Spleen (tissue), 7 donors: Measurements from ENCODE around the gene APOLD1.

Source experiments
- POLR2AphosphoS5 ChIP-seq, 3 donors: sonication (generic); formaldehyde crosslinking; IDR thresholded peaks; one replicate each; pipeline ENCODE4 v1.5.1; 2017; ENCODE audit warnings: antibody characterized with exemption in 3 of 3
- TF ChIP-seq, protein P1 (sequence below), 11 experiments: fragments of 200-600 bp in 7 of 11; fragments of 450-650 bp in 4 of 11; sonication (generic) in 4 of 11; IDR thresholded peaks in 8 of 11; conservative IDR thresholded peaks in 3 of 11; 1 replicate in 7 of 11; 2 replicates in 4 of 11; pipeline versions ENCODE4 v1.4.0 to v1.8.0; 2016 to 2021; ENCODE audit warnings: antibody characterized with exemption in 11 of 11, inconsistent platforms in 4 of 11, mild to moderate bottlenecking in 1 of 11
- donor health status: DM: no; HTN: no; CAD: no; lungs with moderate emphysema.
- donor health status: DM: no; HTN: no; CAD: no.
- donor health status: DM: no; HTN: no; CAD: no.

DNA sequence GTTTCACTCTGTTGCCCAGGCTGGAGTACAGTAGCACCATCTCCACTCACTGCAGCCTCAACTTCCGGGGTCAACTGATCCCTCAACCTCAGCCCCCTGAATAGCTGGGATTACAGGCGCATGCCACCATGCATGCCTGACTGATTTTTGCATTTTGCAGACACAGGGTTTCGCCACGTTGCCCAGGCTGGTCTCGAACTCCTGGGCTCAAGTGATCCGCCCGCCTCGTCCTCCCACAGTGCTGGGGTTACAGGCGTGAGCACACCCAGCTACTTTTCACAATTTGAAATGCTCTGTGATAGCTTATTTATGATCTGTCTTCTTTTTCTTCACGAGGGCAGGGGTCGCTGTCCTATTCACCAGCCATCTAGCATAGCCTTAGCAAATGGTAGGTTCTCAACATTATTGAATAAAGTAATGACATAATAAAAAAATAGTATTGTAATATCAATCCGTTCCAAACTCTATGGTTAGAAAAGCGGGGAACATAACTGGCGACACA is 27.2 kb downstream of the APOLD1 start:
- TF ChIP-seq, protein P1, sequence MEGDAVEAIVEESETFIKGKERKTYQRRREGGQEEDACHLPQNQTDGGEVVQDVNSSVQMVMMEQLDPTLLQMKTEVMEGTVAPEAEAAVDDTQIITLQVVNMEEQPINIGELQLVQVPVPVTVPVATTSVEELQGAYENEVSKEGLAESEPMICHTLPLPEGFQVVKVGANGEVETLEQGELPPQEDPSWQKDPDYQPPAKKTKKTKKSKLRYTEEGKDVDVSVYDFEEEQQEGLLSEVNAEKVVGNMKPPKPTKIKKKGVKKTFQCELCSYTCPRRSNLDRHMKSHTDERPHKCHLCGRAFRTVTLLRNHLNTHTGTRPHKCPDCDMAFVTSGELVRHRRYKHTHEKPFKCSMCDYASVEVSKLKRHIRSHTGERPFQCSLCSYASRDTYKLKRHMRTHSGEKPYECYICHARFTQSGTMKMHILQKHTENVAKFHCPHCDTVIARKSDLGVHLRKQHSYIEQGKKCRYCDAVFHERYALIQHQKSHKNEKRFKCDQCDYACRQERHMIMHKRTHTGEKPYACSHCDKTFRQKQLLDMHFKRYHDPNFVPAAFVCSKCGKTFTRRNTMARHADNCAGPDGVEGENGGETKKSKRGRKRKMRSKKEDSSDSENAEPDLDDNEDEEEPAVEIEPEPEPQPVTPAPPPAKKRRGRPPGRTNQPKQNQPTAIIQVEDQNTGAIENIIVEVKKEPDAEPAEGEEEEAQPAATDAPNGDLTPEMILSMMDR (IDR thresholded peaks at IDR 0.05 in 8 of 11, conservative IDR thresholded peaks at IDR 0.05 in 3 of 11) = no peak
- TF ChIP-seq POLR2AphosphoS5 (IDR thresholded peaks at IDR 0.05) = no peak
